ENCODE data around the gene FANCE. TPM values are rescaled to one million over a fixed set of nuclear protein-coding genes. Genes with fewer than 3 reads are reported as not detected.
"Not testable (repeated sequence)": the region's sequence is repeated elsewhere in the genome, so short reads cannot be mapped to it uniquely, and the experiment has no call there.

FANCE gene
- polyA plus RNA-seq, 12 donors: 14.2 to 26.4 (median 18.7) TPM; not detected in 1

DNA sequence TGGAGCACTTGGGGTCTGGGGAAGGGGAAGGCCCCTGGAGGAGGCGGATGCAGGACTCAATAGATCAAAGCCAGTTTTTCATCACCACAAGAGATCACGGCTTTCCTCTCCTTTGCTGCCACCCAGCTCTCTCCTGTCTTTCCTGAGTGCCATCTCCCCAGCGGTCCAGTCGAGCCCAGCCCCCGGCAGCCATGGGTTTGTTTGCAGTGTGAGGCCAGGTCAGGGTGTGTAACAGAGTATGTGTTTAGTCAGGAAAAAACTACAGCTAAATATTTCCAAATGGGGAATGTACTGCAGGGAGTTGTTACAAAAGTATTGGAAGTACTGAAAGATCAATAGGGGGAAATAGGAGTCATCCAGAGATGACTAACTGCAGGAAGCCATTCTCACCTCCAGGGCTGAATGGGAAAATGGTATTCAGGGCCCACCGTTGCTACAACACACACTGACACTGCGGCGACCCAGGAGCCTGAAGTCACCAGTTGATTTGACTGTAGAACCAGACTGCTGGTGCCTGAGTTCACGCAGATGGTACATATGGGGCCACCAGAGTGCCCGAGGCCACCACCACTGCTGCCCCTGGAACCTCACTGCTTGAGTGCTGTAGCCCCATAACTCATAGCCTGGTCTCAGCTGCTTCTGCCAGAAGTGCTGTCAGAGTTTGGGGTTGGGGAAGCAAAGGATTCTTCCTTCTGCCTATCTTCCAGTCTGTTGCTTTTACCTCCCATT lies 23.6 kb upstream of the FANCE start:
- no peak for DNase-seq

DNA sequence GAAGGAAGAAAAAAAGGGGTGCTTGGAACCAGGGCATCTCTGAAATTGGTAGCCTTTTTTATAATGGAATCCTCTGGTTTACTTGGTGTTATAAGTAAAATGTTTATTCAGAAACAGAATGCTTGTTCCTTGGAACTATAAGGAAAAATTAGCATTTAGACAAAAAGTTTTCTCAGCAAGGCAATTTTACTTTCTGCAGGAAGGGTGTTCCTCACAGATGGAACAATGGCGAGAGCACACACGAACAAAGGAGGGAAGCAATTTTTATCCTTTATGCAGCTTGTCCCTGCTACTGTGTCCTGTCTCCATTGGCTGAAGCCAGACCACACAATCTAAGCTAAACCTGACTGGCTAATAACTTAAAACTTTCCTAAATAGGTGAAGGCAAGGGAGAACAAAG lies 22.7 kb upstream of the FANCE start:
- no peak for DNase-seq

DNA sequence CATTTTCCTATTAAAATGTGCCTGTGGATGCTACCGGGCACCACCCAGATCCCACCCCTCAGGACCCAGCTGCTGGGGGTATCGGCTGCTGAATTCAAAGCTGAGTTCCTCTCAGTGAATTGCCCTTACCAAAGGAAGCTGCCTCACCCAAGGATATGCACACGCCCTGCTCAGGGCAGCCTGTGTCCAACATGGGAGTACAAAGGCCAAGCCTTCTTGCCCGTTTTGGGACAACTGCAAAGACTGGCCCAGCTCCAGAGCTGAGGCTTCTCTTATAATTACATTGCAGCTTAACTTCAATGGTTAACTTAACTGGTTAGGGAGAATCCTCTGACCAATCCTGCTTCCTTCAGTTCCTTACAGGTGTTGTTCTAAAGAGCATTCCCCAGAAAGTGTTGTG lies 19.8 kb upstream of the FANCE start:
- DNase-seq: no peak

DNA sequence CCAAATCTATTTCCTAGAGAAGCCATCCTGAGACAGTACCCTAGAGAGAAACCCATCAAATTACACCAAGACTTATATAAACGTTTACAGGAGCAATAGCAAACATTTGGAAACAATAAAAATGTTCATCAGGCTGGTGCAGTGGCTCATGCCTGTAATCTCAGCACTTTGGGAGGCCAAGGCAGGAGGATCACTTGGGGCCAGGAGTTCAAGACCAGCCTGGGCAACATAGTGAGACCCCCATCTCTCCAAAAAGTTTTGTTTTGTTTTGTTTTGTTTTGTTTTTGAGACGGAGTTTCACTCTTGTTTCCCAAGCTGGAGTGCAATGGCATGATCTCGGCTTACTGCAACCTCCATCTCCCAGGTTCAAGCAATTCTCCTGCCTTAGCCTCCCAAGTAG lies 19.4 kb upstream of the FANCE start:
- not testable (repeated sequence) for DNase-seq

DNA sequence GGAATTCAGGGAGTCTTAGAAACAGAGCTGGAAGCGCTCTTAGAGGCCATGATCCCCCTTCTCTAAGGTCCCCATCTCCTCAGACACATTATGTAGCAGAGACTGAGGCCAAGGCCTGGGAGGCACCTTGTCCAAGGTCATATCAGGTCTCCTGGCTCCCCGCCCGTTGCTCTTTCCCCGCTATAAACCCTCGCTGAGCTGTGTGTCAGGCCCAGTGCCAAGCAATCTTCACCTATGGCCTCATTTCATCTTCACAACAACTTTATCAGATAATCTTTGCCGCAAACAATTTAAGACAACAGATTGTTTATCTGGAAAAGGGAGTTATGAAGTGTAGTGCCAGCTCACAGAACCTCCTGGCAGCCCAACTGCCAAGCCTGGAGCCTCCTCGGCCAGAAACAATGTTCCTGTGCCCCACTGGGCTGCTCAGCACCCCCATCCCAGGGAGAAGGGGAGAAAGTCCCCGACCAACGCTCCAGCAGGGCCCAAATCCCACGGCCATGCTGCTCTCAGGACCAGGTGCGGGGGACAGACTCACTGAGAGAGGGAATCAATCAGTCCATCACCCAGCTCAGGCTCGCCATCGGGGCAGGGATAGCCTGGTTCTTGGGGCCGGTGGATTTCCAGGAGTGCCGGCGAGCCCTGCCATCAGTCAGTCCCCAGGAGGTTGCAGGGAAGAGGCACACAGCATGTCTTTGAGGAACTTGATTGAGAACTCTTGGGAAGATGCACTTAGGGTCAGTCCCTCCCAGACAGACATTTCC lies 16.9 kb upstream of the FANCE start:
- DNase-seq: no peak

DNA sequence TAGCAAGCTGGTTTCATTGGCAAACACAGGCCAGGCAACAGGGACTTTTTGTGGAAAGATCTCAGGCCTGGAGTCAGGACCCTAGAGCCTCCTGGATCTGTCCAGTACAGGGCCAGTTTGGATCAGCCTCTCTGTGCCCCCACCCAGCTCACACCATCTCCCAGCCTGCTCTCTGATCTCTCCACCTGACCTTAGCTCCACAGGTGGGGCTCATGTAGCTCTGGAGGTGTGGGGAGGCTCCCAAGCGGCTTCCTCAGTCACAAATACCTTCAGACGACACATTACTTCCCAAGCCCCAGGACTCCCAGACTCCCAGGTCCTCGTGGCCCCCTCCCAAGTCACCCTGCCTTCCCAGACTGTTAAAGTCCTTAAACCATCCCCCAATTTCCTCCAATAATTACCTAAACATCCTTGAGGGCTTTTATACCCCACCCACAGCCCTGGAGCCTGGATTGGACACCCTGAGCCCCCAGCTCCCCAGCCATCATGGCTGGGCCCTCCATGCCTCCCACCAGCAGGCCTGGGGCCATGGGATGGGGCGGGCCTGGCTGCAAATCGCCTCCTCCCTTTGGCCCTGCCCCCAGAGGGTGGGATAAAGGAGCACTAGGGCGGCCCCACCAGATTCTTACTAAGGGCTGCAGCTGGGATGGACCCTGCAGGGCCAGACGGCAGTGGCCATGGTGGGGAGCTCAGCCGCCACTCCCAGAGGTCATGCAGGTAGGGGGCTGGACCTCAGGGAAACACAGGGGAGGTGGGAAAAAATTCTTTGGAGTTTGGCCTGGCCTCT lies 15.9 kb upstream of the FANCE start:
- no peak for DNase-seq

DNA sequence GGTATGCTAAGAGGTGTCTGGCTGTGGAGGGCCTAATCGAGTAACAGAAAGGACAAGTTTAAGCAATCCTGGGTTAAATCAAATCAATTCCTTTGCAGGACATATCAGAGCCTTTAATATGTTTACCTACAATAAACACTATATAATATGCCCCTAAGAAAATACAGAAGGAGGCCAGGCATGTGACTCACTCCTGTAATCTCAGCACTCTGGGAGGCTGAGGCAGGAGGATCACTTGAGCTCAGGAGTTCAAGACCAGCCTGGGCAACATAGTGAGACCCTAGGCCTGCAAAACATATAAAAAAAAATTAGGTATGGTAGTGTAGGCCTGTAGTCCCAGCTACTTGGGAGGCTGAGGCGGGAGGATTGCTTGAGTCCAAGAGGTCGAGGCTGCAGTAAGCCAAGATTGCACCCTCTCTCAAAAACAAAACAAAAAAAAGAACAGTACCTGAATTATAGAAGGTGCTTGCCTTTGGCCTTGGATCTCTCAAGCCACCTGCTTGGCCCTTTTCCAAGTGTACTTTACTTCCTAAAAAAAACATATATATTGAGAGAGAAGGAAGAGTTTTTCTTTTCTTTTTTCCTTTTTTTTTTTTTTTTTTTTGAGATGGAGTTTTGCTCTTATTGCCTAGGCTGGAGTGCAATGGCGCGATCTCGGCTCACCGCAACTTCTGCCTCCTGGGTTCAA lies 13.6 kb upstream of the FANCE start:
- DNase-seq: not testable (repeated sequence)

DNA sequence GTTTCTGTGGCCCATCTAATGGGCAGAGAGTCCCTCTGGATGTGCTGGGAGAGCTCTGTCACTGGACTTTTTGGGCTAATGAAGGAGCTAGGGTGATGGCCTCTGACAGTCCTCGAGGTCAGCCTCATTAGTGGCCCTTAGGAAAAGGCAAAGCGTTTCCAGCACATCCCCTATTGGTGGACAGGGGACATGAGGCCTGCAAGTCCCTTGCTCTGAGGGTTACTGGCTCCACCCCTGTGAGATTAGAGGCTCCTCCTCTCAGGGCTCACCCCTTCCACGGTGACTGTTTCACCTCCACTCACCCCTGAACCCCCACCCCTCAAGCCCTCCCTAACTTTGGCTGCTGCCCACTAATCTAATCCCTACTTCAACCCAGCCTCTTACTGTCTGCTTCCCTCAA lies 12.8 kb upstream of the FANCE start:
- no peak for DNase-seq

DNA sequence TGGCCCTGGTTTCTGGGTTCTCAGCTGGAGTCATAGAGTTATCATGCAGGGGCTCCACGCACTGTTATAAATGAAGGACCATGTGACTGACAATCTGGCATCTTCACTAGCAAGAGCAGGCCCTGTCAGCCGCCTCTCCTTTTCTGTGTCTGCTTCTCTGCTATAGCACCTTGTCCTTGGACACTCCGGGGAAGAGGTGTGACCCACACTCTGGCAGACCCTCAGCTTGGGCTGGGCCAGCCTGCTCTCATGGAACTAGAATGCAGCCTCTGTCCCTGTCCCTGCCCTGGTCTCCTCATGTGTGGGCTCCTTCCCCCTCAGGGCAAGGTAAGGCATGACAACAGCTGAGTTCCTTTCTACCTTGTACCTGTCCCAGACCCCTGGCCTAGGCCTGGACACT lies 10.9 kb upstream of the FANCE start:
- no peak for DNase-seq

DNA sequence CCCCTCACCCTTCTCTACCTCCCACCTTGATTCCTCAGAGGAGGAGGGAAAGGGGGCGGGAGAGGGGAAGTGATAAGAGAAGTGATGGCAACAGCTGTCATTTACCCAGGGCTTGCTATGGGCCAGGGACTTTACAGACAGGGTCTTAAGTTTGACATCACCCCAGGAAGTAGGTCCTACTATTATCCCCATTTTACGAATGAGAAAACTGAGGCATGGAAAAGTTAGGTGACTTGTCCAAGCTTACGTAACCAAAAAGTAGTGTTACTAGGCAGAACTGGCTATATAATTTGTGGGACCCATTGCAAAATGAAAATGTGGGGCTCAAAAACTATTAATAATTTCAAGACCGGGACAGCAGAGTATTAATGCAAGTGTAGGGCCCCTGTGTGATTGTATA lies 10.5 kb upstream of the FANCE start:
- no peak for DNase-seq

DNA sequence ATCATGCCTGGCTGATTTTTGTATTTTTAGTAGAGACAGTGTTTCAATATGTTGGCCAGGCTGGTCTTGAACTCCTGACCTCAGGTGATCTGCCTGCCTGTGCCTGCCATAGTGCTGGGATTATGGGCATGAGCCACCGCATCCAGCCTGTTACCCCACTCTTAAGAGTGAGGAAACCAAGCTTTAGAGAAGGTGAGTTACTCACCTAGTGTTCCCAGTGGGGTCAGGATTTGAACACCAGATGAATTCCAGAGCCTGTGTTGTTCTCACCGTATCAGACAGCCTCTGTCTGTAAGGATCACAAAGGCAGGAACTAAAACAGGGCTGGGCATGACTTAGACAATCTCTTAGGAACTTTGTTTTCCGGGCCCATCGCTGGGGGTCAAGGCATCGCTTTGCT lies 9.4 kb upstream of the FANCE start:
- DNase-seq: no peak

DNA sequence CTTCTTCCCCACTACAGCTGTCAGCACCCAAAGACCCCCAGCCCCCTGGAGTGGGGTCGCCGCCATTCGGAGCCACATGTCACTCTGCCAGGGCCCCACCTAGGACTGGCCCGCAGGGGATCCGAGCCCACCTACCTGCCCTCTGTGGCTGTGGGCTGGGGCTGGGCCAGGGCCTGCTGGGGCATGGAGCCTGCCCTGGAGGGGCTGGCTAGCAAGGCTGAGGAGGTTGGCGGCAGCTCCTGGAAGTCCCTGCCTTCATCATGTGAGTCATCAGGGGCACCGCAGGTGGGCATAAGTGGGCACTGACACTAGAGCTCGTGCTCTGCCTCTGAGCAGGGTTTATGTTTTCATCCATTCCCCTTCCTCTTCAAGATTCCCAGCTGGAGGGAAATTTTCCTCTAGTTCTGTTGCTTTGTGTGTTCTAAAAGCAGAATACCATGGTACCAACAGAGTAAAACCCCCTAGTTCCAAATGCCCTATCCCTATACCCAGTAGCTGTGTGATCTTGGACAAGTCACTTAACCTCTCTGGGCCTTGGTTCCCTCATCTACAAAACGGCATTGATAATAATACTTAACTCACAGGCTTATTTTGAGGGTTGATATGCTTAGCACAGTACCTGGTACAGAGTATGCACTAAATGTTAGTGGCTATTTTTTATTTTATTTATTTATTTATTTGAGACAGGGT lies 8.7 kb upstream of the FANCE start:
- DNase-seq: no peak

DNA sequence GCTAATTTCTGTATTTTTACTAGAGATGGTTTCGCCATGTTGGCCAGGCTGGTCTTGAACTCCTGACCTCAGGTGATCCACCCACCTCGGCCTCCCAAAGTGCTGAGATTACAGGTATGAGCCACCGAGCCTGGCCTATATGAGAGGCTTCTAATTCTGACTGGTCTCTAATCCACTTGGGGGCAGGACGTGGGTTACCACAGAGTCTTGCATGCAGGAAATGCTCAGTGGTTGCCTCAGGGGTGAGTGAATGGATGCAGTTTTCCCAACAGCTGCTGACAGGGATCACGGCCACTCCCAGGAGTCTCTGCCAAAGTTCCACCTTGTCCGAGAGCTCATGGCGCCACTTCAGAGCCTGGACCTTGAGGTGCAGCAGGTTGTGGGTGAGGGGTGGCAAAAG lies 6.4 kb upstream of the FANCE start:
- no peak for DNase-seq

DNA sequence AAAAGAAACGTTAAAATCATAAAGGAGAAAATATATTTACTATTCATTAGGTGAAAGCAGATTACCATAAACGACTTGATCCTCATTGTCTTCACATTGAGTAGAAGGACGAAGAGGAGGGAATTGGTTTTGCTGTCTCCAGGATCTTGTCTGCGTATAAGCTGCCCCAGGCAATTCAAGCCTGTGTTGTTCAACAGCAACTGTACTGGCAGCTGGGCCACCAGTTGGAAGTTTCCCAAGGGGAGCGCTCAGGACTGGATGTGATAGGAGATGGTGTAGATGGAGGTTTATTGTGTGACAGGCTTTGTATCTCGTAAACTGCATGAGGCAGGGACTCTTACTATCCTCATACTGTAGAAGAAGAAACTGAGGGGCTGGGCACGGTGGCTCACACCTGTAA lies 3.9 kb upstream of the FANCE start:
- no peak for DNase-seq

DNA sequence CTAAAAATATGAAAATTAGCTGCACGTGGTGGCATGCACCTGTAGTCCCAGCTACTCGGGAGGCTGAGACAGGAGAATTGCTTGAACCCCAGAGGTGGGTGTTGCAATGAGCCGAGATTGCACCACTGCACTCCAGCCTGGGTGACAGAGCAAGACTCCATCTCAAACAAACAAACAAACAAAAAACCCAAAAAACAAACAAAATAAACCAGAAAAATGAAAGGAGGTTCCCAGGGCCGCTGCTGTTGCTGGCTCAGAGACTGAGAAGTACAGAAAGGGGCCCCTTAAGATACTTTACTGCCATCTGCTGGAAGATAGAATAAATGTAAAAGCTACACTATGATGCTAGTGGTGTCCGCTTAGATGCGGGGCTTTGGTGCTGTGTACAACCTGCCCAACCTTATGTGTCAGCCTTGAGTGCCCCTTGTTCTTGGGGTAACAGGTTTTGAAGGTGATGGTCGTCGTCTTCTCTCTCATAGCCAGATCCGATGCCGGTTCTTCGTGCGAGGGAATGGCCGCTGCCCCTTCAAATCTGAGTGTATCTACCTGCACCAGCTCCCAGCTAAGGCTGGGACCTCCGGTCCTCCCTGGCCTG lies 2.8 kb upstream of the FANCE start:
- DNase-seq: peak; percentile 69

DNA sequence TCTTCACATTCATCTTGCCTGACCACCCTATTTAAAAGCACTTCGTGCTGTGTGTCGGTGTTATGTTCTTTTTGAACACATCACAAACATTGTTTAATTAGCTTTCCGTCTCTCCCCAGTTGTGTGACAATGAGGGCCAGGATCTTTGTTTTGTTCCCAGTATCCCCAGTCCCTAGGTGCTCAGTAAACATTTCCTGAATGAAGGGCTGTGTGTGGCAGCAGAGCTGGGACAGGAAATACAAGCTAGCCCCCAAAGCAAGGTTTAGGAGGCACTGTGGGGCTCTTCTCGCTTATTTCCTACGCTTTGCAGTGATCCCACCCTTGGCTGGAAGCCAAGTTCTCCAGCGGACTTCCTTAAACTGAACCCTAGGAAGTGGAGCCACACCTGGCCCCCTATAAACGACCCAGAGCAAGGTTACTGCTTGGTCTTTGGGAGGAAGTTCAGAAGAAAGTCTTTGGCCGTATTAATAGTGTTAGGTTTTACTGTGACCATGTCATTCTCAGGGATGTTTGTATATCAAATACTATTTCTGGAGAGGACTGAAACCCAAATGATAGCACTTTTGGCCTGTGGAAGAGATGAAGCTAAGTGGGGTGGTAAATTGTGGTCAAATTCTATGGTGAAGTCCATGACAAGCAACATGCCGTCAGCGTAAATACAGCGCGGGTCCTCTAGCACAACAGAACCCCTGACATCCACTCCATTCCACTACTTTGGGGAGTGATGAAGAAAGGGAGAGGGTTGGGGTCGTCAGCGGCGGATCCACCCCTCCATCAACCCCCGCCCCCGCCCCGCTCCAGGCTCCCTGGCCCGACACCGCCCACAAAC lies 570 bp upstream of the FANCE start:
- DNase-seq: peak; percentile 40

DNA sequence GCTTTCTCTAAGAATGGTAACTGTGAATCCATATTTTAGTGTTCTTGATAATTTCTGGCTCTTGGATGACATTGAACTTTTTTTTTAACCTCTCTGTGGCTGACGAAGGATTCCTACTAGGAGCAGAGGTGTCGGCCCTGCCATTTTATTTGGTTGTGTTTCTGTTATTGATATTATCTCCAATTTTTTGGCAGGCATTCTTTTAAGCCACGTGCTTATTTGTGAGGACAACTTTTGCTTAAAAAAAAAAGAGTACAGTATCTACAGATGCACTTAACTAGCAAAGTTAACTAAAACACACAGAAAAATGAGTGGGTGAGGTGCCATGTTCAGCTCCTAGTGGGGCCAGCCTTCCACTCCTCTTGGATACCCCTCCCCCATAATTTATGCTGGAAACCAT lies 1.1 kb downstream of the FANCE start:
- no peak for DNase-seq

DNA sequence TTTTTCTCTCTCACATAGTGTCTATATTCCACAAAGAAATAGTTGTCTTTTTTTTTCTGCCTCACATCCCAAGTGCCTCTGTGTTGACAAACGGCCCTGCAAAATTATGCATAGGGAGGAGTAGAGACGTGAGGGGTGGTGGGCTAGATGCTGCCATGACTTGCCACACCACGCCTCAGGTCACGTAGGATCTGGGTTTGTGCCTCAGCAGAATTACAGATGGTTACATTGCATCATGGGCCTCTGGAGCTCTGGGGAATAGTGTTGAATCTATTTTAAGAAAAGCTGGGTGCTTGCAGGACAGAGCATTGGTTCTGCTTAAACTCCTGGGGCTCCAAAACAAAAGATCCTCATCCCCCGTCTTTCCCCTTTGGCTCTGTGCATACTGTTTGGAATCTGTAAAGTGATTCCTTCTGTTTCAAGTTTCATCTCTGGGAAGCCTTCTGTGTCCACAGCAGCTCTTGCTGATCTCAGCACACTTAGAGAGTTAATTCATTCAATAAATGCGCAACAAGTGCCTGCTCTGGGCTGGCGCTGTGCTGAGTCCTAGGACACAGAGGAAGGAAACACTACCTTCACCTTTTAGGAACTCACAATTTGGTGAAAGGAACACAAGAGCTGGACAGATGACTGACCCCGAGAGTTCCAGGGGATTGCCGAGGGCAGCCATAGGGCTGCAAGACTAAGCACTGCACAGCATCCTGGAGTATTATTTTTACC lies 2.4 kb downstream of the FANCE start:
- DNase-seq: no peak

DNA sequence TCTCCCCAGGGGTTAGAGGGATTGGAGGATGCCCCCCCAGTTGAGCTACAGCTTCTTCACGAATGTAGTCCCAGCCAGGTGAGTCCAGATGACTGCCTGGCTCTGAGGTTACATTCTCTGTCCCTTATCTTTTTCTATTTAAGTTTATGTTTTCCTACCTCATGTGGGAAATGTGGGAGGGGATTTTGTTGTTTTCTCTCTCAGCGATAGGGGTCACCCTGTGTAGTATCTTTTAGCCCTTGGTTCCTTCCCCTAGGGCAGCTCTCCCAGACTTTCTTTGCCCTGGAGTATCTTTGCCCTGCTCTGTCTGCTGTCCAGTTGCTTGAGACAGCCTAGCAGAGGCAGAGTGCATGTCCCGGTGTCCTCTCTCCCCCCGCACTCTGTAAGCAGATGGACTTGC lies 5.8 kb downstream of the FANCE start:
- no peak for DNase-seq

DNA sequence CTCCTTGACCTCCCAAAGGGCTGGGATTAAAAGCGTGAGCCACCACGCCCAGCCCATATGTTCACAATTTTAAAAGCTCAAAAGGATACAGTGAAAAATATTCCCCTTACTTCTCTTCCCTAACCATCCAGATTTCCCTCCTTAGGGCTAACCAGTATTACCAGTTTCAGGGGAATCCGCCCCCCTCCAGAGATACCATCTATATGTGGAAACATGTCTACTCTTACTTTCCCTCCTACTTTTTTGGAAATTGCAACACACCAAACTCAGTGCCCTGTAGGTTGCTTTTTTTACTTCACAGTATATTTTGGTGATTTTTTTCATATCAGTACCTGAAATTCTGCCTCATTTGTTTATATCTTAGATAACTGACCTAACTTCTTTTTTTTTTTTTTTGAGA lies 9.1 kb downstream of the FANCE start:
- no peak for DNase-seq
